LNCAP (cell line): ENCODE data around the gene CYTH2.

ENCODE experiments used
- TF ChIP-seq, protein P1 (sequence below): fragments of 450-650 bp; IDR thresholded peaks from 2 replicates; pipeline ENCODE4 v1.5.1; 2017; ENCODE audit warnings: mild to moderate bottlenecking

Gene CYTH2

DNA sequence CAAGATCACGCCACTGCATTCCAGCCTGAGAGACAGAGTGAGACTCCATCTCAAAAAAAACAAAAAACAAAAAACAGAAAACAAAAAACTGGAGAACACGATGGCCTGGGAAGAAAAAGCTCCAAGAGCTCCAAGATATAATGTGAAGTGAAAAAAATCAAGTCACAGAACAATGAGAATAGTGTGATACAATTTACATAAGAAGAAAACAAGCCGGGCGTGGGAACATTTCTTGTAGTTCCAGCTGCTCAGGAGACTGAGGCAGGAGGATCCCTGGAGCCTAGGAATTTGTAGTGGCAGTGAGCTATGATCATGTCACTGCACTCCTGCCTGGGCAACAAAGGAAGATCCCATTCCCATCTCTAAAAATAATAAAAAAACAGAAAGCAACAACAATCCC is 51.0 kb downstream of the CYTH2 start:
- TF ChIP-seq, protein P1, sequence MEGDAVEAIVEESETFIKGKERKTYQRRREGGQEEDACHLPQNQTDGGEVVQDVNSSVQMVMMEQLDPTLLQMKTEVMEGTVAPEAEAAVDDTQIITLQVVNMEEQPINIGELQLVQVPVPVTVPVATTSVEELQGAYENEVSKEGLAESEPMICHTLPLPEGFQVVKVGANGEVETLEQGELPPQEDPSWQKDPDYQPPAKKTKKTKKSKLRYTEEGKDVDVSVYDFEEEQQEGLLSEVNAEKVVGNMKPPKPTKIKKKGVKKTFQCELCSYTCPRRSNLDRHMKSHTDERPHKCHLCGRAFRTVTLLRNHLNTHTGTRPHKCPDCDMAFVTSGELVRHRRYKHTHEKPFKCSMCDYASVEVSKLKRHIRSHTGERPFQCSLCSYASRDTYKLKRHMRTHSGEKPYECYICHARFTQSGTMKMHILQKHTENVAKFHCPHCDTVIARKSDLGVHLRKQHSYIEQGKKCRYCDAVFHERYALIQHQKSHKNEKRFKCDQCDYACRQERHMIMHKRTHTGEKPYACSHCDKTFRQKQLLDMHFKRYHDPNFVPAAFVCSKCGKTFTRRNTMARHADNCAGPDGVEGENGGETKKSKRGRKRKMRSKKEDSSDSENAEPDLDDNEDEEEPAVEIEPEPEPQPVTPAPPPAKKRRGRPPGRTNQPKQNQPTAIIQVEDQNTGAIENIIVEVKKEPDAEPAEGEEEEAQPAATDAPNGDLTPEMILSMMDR = no peak

DNA sequence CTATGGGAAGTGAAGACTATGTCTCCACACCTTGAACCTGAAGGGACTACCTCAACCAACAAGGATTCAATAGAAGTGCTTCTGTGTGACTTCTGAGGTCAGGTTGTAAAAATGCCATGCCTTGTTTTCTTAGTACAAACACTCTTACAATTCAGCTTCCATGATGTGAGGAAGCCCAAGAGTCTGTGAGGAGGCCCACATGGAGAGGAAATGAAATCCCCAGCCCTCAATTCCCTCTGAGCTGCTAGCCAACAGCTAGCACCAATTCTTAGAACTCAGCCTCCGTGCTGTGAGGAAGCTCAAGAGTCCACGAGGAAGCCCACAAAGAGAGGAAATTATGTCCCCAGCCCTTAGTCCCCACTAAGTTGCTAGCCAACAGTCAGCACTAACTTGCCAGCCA is 55.1 kb downstream of the CYTH2 start:
- TF ChIP-seq, protein P1 = no peak

DNA sequence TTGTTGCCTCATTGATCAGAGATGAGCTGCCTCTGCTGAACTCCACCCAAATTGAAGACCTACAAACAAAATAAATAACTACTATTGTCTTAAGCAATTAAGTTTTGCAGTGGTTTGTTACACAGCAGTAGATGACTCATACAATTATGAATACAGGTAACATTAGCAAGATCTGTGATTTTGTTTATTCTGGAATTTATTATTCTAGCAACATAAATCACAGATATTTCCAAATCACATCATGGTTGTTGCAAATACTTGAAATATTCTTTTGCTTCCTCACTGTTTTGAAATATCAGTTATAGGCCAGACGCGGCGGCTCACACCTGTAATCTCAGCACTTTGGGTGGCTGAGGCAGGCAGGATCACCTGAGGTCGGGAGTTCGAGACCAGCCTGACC is 55.6 kb downstream of the CYTH2 start:
- TF ChIP-seq, protein P1 = no peak

DNA sequence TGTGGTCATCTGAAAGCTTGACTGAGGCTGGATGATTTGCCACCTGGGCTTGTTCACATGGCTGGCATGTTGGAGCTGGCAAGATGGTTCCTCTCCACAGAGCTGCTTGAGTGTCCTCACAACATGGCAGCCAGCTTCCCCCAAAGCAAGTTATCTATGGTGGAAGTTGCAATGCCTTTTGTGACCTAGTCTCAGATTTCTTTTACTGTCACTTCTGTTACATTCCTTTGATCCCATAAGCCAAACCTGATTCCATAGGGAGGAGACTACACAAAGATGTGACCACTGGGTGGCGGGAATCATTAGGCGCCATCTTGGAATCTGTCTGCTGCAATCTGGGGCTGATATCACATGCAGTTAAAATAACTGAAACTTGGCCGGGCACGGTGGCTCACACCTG is 60.0 kb downstream of the CYTH2 start:
- TF ChIP-seq, protein P1 = no peak

DNA sequence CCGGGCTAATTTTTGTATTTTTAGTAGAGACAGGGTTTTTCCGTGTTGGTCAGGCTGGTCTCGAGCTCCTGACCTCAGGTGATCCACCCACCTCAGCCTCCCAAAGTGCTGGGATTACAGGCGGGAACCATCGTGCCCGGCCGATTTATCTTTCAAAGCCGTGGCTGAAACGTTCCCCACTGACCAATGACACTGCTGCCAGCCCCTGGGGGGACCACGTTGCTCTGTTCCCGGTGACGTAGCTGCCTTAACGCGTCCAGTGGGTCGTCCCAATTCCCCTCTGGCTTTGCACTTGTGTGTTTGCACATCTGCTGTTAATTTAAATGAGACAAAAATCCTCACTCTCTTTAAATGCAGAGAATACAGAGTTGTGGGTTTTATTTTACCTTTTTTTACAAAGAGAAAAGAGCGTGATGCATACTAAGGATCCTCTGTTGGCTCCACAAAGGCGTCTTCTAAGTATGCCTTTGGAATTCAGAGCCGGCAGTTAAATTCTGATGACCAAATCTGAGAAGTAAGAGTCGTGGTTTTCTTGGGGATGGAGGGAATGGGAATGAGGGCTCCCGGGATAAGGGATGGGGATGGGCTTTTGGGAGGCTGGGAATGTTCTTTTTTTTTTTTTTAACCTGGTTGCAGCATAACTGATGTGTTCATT is 61.0 kb downstream of the CYTH2 start:
- TF ChIP-seq, protein P1 = no peak

DNA sequence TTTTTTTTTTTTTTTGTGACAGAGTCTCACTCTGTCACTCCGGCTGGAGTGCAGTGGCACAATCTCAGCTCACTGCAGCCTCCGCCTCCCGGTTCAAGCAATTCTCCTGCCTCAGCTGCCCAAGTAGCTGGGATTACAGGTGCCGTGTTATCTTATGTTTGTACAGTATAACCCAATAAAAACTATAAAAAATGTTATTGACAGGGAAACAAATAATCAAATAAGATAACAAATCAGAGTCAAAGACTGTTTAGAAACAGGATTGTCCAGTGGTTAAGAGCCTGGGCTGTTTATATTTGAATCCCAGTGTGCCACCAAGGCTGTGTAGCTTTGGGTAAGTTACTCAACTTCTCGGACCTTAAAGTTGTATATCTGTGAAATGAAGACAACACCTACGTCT is 61.6 kb downstream of the CYTH2 start:
- TF ChIP-seq, protein P1 = no peak
